Measurements from ENCODE around the gene PITHD1. TPM values are rescaled to one million over a fixed set of nuclear protein-coding genes. Genes with fewer than 3 reads are reported as not detected.
"Not testable (repeated sequence)": the region's sequence is repeated elsewhere in the genome, so short reads cannot be mapped to it uniquely, and the experiment has no call there.

PITHD1 gene, protein sequence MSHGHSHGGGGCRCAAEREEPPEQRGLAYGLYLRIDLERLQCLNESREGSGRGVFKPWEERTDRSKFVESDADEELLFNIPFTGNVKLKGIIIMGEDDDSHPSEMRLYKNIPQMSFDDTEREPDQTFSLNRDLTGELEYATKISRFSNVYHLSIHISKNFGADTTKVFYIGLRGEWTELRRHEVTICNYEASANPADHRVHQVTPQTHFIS
- total RNA-seq (118 TPM), polyA plus RNA-seq (89.1 TPM)
- long read RNA-seq, donor 1, partial matches to known transcripts, result 8 of 11 reads
- long read RNA-seq, donor 1, other reads (novel, unspliced or antisense), result 0 of 11 reads
- long read RNA-seq, donor 2, transcript PITHD1-201 (6 exons, 1,603 nt), result major isoform, 41 of 152 reads
- long read RNA-seq, donor 2, partial matches to known transcripts, result 83 of 152 reads
- long read RNA-seq, donor 2, other reads (novel, unspliced or antisense), result 28 of 152 reads
- long read RNA-seq, donor 3, transcript PITHD1-201 (6 exons, 1,603 nt), result major isoform, 56 of 188 reads
- long read RNA-seq, donor 3, partial matches to known transcripts, result 132 of 188 reads
- long read RNA-seq, donor 3, other reads (novel, unspliced or antisense), result 0 of 188 reads
- long read RNA-seq, donor 4, transcript PITHD1-201 (6 exons, 1,603 nt), result major isoform, 9 of 49 reads
- long read RNA-seq, donor 4, partial matches to known transcripts, result 40 of 49 reads
- long read RNA-seq, donor 4, other reads (novel, unspliced or antisense), result 0 of 49 reads
- long read RNA-seq, donor 5, transcript PITHD1-201 (6 exons, 1,603 nt), result major isoform, 32 of 32 reads
- long read RNA-seq, donor 5, partial matches to known transcripts, result 0 of 32 reads
- long read RNA-seq, donor 5, other reads (novel, unspliced or antisense), result 0 of 32 reads
- long read RNA-seq, donor 6, transcript PITHD1-201 (6 exons, 1,603 nt), result major isoform, 20 of 34 reads
- long read RNA-seq, donor 6, partial matches to known transcripts, result 14 of 34 reads
- long read RNA-seq, donor 6, other reads (novel, unspliced or antisense), result 0 of 34 reads
- long read RNA-seq, donor 7, transcript PITHD1-201 (6 exons, 1,603 nt), result major isoform, 14 of 14 reads
- long read RNA-seq, donor 7, partial matches to known transcripts, result 0 of 14 reads
- long read RNA-seq, donor 7, other reads (novel, unspliced or antisense), result 0 of 14 reads
- long read RNA-seq, donor 8, transcript PITHD1-201 (6 exons, 1,603 nt), result major isoform, 13 of 35 reads
- long read RNA-seq, donor 8, partial matches to known transcripts, result 22 of 35 reads
- long read RNA-seq, donor 8, other reads (novel, unspliced or antisense), result 0 of 35 reads
- long read RNA-seq, donor 9, transcript PITHD1-201 (6 exons, 1,603 nt), result major isoform, 21 of 21 reads
- long read RNA-seq, donor 9, partial matches to known transcripts, result 0 of 21 reads
- long read RNA-seq, donor 9, other reads (novel, unspliced or antisense), result 0 of 21 reads
- long read RNA-seq, donor 10, transcript PITHD1-201 (6 exons, 1,603 nt), result major isoform, 17 of 17 reads
- long read RNA-seq, donor 10, partial matches to known transcripts, result 0 of 17 reads
- long read RNA-seq, donor 10, other reads (novel, unspliced or antisense), result 0 of 17 reads

- peak within 1 kb of the TSS; percentile 87 to 98 for H3K4me3 ChIP-seq (ENCODE audit: low read length in 2 of 2)
- DNase-seq (ENCODE audit: low read depth in 6 of 9, low spot score in 9 of 9), result peak; percentile 59 to 91 (median 75)
- peaks cover 0 to 15% of the 10 kb centered on the region in 2 donors for H3K36me3 ChIP-seq (ENCODE audit: control insufficient read depth in 2 of 2, insufficient read depth in 2 of 2, low read length in 1 of 2)
- peak within 1 kb of the TSS; percentile 80 to 90 for H3K27ac ChIP-seq (ENCODE audit: low read depth in 1 of 2, low read length in 1 of 2)
- H3K9me3 ChIP-seq (ENCODE audit: control insufficient read depth in 2 of 2, insufficient read depth in 1 of 2, low read length in 1 of 2), result no peaks in the 10 kb centered on the region
- WGBS, result under 1% methylated on average over 91 of the region's 91 CpGs
- peaks cover 14 to 33% of the 10 kb centered on the region in 2 donors for H3K4me1 ChIP-seq (ENCODE audit: control insufficient read depth in 2 of 2, insufficient read depth in 2 of 2, low read length in 2 of 2)
- H3K27me3 ChIP-seq (ENCODE audit: control insufficient read depth in 2 of 2, insufficient read depth in 1 of 2, low read length in 1 of 2), result no peaks in the 10 kb centered on the region
These were observed at the start of gene PITHD1 for GRCh38 chr1:23777979-23778814. PITHD1 (plus strand) TSS chr1:23778418; CDS start chr1:23778516, 98 bp downstream.

GRCh38 chr1:23732363-23733224 is 45.6 kb upstream of the PITHD1 start:
- 93% methylated on average over 10 of the region's 10 CpGs for WGBS

DNA sequence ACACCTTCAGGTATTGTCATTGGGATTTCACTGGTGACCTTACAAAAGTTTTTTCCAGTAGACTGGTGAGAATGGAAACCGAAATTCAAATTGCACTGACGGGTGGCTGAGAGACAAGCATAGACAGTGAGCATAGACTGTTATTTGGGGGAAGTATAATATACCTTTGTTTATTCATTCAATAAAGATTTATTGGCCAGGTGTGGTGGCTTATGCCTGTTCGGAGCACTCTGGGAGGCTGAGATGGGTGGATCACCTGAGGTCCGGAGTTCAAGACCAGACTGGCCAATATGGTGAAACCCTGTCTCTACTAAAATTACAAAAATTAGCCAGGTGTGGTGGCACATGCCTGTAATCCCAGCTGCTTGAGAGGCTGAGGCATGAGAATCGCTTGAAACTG is 44.9 kb upstream of the PITHD1 start:
- over 99% methylated on average over 5 of the region's 5 CpGs for WGBS
- H3K27ac ChIP-seq (ENCODE audit: low read depth in 1 of 2, low read length in 1 of 2); H3K27me3 ChIP-seq (ENCODE audit: control insufficient read depth in 2 of 2, insufficient read depth in 1 of 2, low read length in 1 of 2); H3K4me3 ChIP-seq (ENCODE audit: low read length in 2 of 2); H3K9me3 ChIP-seq (ENCODE audit: control insufficient read depth in 2 of 2, insufficient read depth in 1 of 2, low read length in 1 of 2); H3K36me3 ChIP-seq (ENCODE audit: control insufficient read depth in 2 of 2, insufficient read depth in 2 of 2, low read length in 1 of 2); H3K4me1 ChIP-seq (ENCODE audit: control insufficient read depth in 2 of 2, insufficient read depth in 2 of 2, low read length in 2 of 2); DNase-seq (ENCODE audit: low read depth in 6 of 9, low spot score in 9 of 9): not testable (repeated sequence)

More at GRCh38 chr1:23732363-23733224, 45.6 kb upstream of the PITHD1 start:
- no peak for DNase-seq (ENCODE audit: low read depth in 6 of 9, low spot score in 9 of 9)
- peaks cover 0 to 5% of the 10 kb centered on the region in 2 donors for H3K36me3 ChIP-seq (ENCODE audit: control insufficient read depth in 2 of 2, insufficient read depth in 2 of 2, low read length in 1 of 2)
- no peaks in the 10 kb centered on the region for H3K27me3 ChIP-seq (ENCODE audit: control insufficient read depth in 2 of 2, insufficient read depth in 1 of 2, low read length in 1 of 2)
- H3K4me3 ChIP-seq (ENCODE audit: low read length in 2 of 2), result no peak overlapping the region
- H3K9me3 ChIP-seq (ENCODE audit: control insufficient read depth in 2 of 2, insufficient read depth in 1 of 2, low read length in 1 of 2), result no peaks in the 10 kb centered on the region
- no peak overlapping the region for H3K27ac ChIP-seq (ENCODE audit: low read depth in 1 of 2, low read length in 1 of 2)
- no peaks in the 10 kb centered on the region for H3K4me1 ChIP-seq (ENCODE audit: control insufficient read depth in 2 of 2, insufficient read depth in 2 of 2, low read length in 2 of 2)

DNA sequence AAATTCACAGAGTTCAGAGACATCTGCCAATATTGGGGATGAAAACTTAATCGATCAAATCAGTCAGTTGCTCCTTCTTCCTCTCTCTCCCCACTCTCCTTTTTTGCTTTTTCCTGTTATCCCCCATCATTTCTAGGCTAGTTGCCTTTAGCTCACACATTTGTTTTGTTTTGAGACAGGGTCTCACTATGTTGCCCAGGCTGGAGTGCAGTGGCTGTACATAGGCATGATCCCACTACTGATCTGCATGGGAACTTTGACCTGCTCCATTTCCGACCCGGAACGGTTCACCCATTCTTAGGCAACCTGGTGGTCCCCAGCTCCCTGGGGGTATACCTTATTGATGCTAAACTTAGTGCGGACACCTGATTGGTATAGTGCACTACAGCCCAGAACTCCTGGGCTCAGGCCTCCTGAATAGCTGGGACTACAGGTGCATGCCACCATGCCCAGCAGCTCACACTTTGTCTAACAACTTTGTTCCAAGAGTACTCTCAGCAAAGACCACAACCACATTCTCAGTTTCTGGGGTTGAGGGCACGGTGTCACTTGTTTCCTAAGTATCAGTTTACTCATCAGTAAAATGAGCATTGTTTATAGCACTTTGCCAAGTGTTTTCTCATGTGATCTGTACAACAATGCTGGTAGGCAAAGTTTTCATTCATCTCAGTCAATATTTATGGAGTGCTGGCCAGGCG is 41.6 kb upstream of the PITHD1 start:
- Histone ChIP-seq H3K4me1 (ENCODE audit: control insufficient read depth in 2 of 2, insufficient read depth in 2 of 2, low read length in 2 of 2) (no peaks in the 10 kb centered on the region), H3K4me3 (ENCODE audit: low read length in 2 of 2) (no peak overlapping the region), H3K27ac (ENCODE audit: low read depth in 1 of 2, low read length in 1 of 2) (no peak overlapping the region), H3K9me3 (ENCODE audit: control insufficient read depth in 2 of 2, insufficient read depth in 1 of 2, low read length in 1 of 2) (no peaks in the 10 kb centered on the region), H3K27me3 (ENCODE audit: control insufficient read depth in 2 of 2, insufficient read depth in 1 of 2, low read length in 1 of 2) (no peaks in the 10 kb centered on the region), H3K36me3 (ENCODE audit: control insufficient read depth in 2 of 2, insufficient read depth in 2 of 2, low read length in 1 of 2) (peaks cover 0 to 5% of the 10 kb centered on the region in 2 donors)
- DNase-seq (ENCODE audit: low read depth in 6 of 9, low spot score in 9 of 9), result no peak
- 96% methylated on average over 7 of the region's 7 CpGs for WGBS

- no peak for DNase-seq (ENCODE audit: low read depth in 6 of 9, low spot score in 9 of 9)
- WGBS, result 94% methylated on average over 5 of the region's 5 CpGs
These were observed 36.6 kb upstream of the PITHD1 start for GRCh38 chr1:23741609-23742008.

GRCh38 chr1:23742670-23743286 is 35.4 kb upstream of the PITHD1 start:
- Histone ChIP-seq H3K27me3 (ENCODE audit: control insufficient read depth in 2 of 2, insufficient read depth in 1 of 2, low read length in 1 of 2) (no peaks in the 10 kb centered on the region), H3K27ac (ENCODE audit: low read depth in 1 of 2, low read length in 1 of 2) (peak overlapping the region; percentile 56 to 92), H3K4me1 (ENCODE audit: control insufficient read depth in 2 of 2, insufficient read depth in 2 of 2, low read length in 2 of 2) (peaks cover 8 to 10% of the 10 kb centered on the region in 2 donors), H3K4me3 (ENCODE audit: low read length in 2 of 2) (peak overlapping the region; percentile 71 to 94), H3K36me3 (ENCODE audit: control insufficient read depth in 2 of 2, insufficient read depth in 2 of 2, low read length in 1 of 2) (peaks cover 0 to 11% of the 10 kb centered on the region in 2 donors), H3K9me3 (ENCODE audit: control insufficient read depth in 2 of 2, insufficient read depth in 1 of 2, low read length in 1 of 2) (no peaks in the 10 kb centered on the region)
- WGBS, result 15% methylated on average over 28 of the region's 28 CpGs
- DNase-seq (ENCODE audit: low read depth in 6 of 9, low spot score in 9 of 9), result peak in 1 of 9 donors; percentile 44

More at GRCh38 chr1:23741609-23742008, 36.6 kb upstream of the PITHD1 start:
- H3K4me1 ChIP-seq (ENCODE audit: control insufficient read depth in 2 of 2, insufficient read depth in 2 of 2, low read length in 2 of 2), result peaks cover 6 to 10% of the 10 kb centered on the region in 2 donors
- H3K27me3 ChIP-seq (ENCODE audit: control insufficient read depth in 2 of 2, insufficient read depth in 1 of 2, low read length in 1 of 2), result no peaks in the 10 kb centered on the region
- H3K9me3 ChIP-seq (ENCODE audit: control insufficient read depth in 2 of 2, insufficient read depth in 1 of 2, low read length in 1 of 2), result no peaks in the 10 kb centered on the region
- no peak overlapping the region for H3K27ac ChIP-seq (ENCODE audit: low read depth in 1 of 2, low read length in 1 of 2)
- H3K36me3 ChIP-seq (ENCODE audit: control insufficient read depth in 2 of 2, insufficient read depth in 2 of 2, low read length in 1 of 2), result peaks cover 1 to 3% of the 10 kb centered on the region in 2 donors
- H3K4me3 ChIP-seq (ENCODE audit: low read length in 2 of 2), result no peak overlapping the region
